Pons (tissue), 1 donor: Measurements from ENCODE around the gene TMEM95.

Experiments used
- DNase-seq: peaks from one replicate; pipeline ENCODE4 v3.0.0-alpha.2; 2016; ENCODE audit warnings: low spot score

Gene TMEM95

GRCh38 chr17:7355053-7355452, at the start of gene TMEM95:
Gene TMEM95, plus strand, starts transcription at chr17:7355156. Its CDS starts 49 bp downstream, at chr17:7355205.
- peak; percentile 78 for DNase-seq

GRCh38 chr17:7306911-7307685, 47.9 kb upstream of the TMEM95 start, which contains the start of gene EIF5A:
Gene EIF5A, plus strand, starts transcription at chr17:7307628. Its CDS starts 2,008 bp downstream, at chr17:7309636.
- peak; percentile 100 for DNase-seq

- DNase-seq = no peak
Observed at GRCh38 chr17:7307686-7308624, 47.0 kb upstream of the TMEM95 start.

- peak; percentile 75 for DNase-seq
Observed at GRCh38 chr17:7308625-7309433, 46.1 kb upstream of the TMEM95 start.

GRCh38 chr17:7309628-7310027, 45.3 kb upstream of the TMEM95 start:
- DNase-seq = no peak

GRCh38 chr17:7311110-7311705, 43.7 kb upstream of the TMEM95 start:
- no peak for DNase-seq

GRCh38 chr17:7312432-7313087, 42.4 kb upstream of the TMEM95 start:
- DNase-seq = no peak

- DNase-seq = no peak
Observed at GRCh38 chr17:7313088-7313889, 41.7 kb upstream of the TMEM95 start.

- no peak for DNase-seq
Observed at GRCh38 chr17:7313890-7314718, 40.9 kb upstream of the TMEM95 start.

GRCh38 chr17:7314719-7315569, 40.0 kb upstream of the TMEM95 start, which contains the start of gene GPS2:
Gene GPS2, minus strand, starts transcription at chr17:7315360. Its CDS starts 308 bp downstream, at chr17:7315052.
- peak; percentile 70 for DNase-seq

GRCh38 chr17:7315570-7316235, 39.3 kb upstream of the TMEM95 start:
- no peak for DNase-seq

GRCh38 chr17:7317161-7317803, 37.7 kb upstream of the TMEM95 start:
- DNase-seq = no peak

GRCh38 chr17:7318121-7318860, 36.7 kb upstream of the TMEM95 start:
- no peak for DNase-seq

- DNase-seq = no peak
Observed at GRCh38 chr17:7321466-7321865, 33.5 kb upstream of the TMEM95 start.

GRCh38 chr17:7322520-7323194, 32.3 kb upstream of the TMEM95 start:
- DNase-seq = no peak
